HG02884 (cell line): Measurements from ENCODE around the gene BMPER.

ENCODE experiments used
- ATAC-seq: cut with Tn5 transposase; IDR thresholded peaks from one replicate; pipeline ENCODE4 v1.9.1; 2021; ENCODE audit warnings: mild to moderate bottlenecking, moderate library complexity; ENCODE audit not compliant: unreplicated experiment

BMPER gene

GRCh38 chr7:33905389-33906032 lies at the start of gene BMPER:
BMPER (plus strand) TSS chr7:33905539; CDS start chr7:33905614, 75 bp downstream.
- no peak for ATAC-seq

- no peak for ATAC-seq
These were observed 43.4 kb upstream of the BMPER start for GRCh38 chr7:33861947-33862346.

GRCh38 chr7:33862946-33863814 lies 42.2 kb upstream of the BMPER start:
- ATAC-seq, result no peak

GRCh38 chr7:33868166-33868565 lies 37.2 kb upstream of the BMPER start:
- ATAC-seq, result no peak

- no peak for ATAC-seq
These were observed 36.2 kb upstream of the BMPER start for GRCh38 chr7:33869176-33869575.

- ATAC-seq, result no peak
These were observed 35.2 kb upstream of the BMPER start for GRCh38 chr7:33870120-33870519.

GRCh38 chr7:33872870-33873269 lies 32.5 kb upstream of the BMPER start:
- ATAC-seq, result no peak

GRCh38 chr7:33873518-33873917 lies 31.8 kb upstream of the BMPER start:
- no peak for ATAC-seq

GRCh38 chr7:33873981-33874750 lies 31.2 kb upstream of the BMPER start:
- ATAC-seq, result no peak

GRCh38 chr7:33874943-33875342 lies 30.4 kb upstream of the BMPER start:
- no peak for ATAC-seq

GRCh38 chr7:33876596-33877274 lies 28.6 kb upstream of the BMPER start:
- ATAC-seq, result no peak

GRCh38 chr7:33880787-33881186 lies 24.6 kb upstream of the BMPER start:
- ATAC-seq, result no peak

GRCh38 chr7:33881316-33881715 lies 24.0 kb upstream of the BMPER start:
- ATAC-seq, result no peak

GRCh38 chr7:33882040-33882837 lies 23.1 kb upstream of the BMPER start:
- ATAC-seq, result no peak

GRCh38 chr7:33882950-33883670 lies 22.2 kb upstream of the BMPER start:
- ATAC-seq, result no peak

GRCh38 chr7:33883671-33883965 lies 21.7 kb upstream of the BMPER start:
- no peak for ATAC-seq

- ATAC-seq, result no peak
These were observed 19.8 kb upstream of the BMPER start for GRCh38 chr7:33885290-33886148.

- ATAC-seq, result no peak
These were observed 19.2 kb upstream of the BMPER start for GRCh38 chr7:33886149-33886623.
